Fibroblast of lung (primary cell): ENCODE results near the gene ANXA3.

Experiments used
- EZH2 ChIP-seq: IDR thresholded peaks from 2 replicates; pipeline ENCODE4 v1.5.1; 2012; ENCODE audit warnings: low read length, control low read depth, mild to moderate bottlenecking; ENCODE audit errors: missing control alignments
- TF ChIP-seq, protein P1 (sequence below), 2 donors: IDR thresholded peaks in 1 of 2; conservative IDR thresholded peaks in 1 of 2; 1 replicate in 1 of 2; 2 replicates in 1 of 2; pipeline ENCODE4 v1.5.1; 2011 to 2012; ENCODE audit warnings: low read length in 2 of 2, control low read depth in 1 of 2, inconsistent platforms in 1 of 2, low read depth in 1 of 2, mild to moderate bottlenecking in 1 of 2

DNA sequence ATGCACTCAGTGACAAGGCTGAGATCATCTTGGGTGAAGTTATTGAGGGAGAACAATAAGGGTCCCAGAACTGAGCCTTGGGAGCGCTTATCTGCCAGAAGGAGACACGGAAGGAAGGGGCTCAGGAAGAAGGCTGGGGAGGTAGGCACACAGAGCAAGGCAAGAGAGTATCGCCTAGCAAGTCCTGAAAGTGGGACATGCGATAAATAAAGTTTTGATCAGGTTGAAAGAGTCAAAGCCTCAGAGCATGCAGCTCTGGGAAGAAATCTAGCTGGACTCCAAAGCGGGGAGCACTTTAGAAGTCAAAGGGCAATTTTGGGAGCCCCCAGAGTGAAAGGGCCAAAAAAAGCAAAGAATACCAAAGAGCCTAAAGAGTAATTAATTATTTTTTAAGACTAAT lies 17.7 kb upstream of the ANXA3 start:
- no peak for TF ChIP-seq EZH2
- TF ChIP-seq, protein P1, sequence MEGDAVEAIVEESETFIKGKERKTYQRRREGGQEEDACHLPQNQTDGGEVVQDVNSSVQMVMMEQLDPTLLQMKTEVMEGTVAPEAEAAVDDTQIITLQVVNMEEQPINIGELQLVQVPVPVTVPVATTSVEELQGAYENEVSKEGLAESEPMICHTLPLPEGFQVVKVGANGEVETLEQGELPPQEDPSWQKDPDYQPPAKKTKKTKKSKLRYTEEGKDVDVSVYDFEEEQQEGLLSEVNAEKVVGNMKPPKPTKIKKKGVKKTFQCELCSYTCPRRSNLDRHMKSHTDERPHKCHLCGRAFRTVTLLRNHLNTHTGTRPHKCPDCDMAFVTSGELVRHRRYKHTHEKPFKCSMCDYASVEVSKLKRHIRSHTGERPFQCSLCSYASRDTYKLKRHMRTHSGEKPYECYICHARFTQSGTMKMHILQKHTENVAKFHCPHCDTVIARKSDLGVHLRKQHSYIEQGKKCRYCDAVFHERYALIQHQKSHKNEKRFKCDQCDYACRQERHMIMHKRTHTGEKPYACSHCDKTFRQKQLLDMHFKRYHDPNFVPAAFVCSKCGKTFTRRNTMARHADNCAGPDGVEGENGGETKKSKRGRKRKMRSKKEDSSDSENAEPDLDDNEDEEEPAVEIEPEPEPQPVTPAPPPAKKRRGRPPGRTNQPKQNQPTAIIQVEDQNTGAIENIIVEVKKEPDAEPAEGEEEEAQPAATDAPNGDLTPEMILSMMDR (conservative IDR thresholded peaks at IDR 0.05 in 1 of 2, IDR thresholded peaks at IDR 0.05 in 1 of 2; ENCODE audit: low read depth in 1 of 2, low read length in 2 of 2), result no peak
